ENCODE results near the gene SLC35F1. TPM values are rescaled to one million over a fixed set of nuclear protein-coding genes. Genes with fewer than 3 reads are reported as not detected.

Gene SLC35F1
- total RNA-seq, 4 donors from 2014 or later: 0.08 to 0.57 (median 0.09) TPM

DNA sequence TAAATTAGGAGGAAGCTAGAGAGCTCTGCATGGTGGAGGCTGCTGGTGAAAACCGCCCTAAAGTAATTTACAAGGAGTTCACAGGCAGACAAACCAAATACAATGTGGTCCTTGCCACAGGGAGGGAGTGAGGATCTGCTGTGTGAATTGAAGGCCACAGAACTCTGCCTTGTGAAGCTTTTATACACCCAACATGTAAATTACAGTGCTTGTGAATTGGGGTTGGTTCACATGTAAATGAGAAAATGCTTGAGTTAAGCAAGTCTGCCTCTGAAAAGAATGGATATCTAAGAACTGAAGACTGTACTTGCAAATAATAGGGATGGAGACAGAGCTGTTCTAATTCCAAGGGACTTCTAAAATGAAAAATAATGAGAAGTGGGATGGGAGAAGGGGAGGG, 194.2 kb downstream of the SLC35F1 start:
- H3K27ac ChIP-seq: no peak overlapping the region
- H3K36me3 ChIP-seq: no peaks in the 10 kb centered on the region
- H3K27me3 ChIP-seq: no peaks in the 10 kb centered on the region
- intact Hi-C loops (cut with DNase I): no loop called here
- H3K4me1 ChIP-seq: no peaks in the 10 kb centered on the region
- H3K9me3 ChIP-seq: no peaks in the 10 kb centered on the region
- no peak for TF ChIP-seq POLR2A (IDR thresholded peaks at IDR 0.05)
- TF ChIP-seq, protein P1, sequence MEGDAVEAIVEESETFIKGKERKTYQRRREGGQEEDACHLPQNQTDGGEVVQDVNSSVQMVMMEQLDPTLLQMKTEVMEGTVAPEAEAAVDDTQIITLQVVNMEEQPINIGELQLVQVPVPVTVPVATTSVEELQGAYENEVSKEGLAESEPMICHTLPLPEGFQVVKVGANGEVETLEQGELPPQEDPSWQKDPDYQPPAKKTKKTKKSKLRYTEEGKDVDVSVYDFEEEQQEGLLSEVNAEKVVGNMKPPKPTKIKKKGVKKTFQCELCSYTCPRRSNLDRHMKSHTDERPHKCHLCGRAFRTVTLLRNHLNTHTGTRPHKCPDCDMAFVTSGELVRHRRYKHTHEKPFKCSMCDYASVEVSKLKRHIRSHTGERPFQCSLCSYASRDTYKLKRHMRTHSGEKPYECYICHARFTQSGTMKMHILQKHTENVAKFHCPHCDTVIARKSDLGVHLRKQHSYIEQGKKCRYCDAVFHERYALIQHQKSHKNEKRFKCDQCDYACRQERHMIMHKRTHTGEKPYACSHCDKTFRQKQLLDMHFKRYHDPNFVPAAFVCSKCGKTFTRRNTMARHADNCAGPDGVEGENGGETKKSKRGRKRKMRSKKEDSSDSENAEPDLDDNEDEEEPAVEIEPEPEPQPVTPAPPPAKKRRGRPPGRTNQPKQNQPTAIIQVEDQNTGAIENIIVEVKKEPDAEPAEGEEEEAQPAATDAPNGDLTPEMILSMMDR (IDR thresholded peaks at IDR 0.05): no peak
- WGBS, 2 donors: 54 to 81% methylated on average over 1 of the region's 1 CpG
- no peak overlapping the region for H3K4me3 ChIP-seq
- DNase-seq: no peak

DNA sequence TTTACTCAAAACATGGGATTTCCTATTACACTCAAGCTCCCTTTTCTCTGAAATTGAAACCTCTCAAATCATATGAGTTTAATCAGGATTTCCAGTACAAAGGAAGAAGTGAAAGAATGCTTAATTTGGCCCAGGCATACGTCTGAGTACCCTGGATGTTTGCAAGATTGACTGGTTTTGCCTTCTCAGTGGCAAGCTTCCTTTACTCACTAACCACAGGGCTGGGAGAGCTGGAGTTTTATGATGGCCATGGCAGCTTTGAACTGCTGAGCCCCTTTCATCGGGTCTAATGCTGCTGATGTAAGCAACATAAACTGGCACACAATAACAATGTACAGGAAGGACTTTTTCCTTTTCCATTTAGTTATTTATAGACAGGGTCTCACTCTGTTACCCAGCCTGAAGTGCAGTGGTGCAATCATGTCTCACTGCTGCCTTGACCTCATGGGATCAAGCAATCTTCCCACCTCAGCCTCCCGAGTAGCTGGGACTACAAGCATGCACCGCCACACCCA, 194.8 kb downstream of the SLC35F1 start:
- TF ChIP-seq, protein P1 (IDR thresholded peaks at IDR 0.05): no peak
- TF ChIP-seq POLR2A (IDR thresholded peaks at IDR 0.05): no peak
- H3K27me3 ChIP-seq: no peaks in the 10 kb centered on the region
- H3K4me1 ChIP-seq: no peaks in the 10 kb centered on the region
- intact Hi-C loops (cut with DNase I): no loop called here
- H3K4me3 ChIP-seq: no peak overlapping the region
- 44 to 52% methylated on average over 4 of the region's 4 CpGs for WGBS, 2 donors
- no peaks in the 10 kb centered on the region for H3K9me3 ChIP-seq
- no peaks in the 10 kb centered on the region for H3K36me3 ChIP-seq
- DNase-seq: no peak
- no peak overlapping the region for H3K27ac ChIP-seq

DNA sequence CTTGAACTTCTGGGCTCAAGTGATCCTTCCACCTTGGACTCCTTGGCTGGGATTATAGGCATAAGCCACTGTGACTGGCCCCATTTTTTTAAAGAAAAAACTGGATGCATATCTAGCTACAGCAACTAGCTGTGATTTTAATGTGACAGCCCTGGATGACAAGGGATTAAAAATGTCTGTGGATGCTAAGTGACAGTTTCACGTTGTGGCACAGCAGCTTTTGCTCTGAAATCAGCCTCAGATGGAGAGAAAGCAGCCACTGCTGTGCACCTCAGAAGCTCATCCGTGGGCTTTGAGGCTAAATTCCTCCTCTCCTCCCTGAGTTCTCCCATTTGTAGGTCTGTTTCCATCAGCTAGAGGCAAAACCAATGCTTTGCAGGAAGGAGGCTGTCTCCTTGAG, 195.3 kb downstream of the SLC35F1 start:
- H3K9me3 ChIP-seq: no peaks in the 10 kb centered on the region
- no peaks in the 10 kb centered on the region for H3K27me3 ChIP-seq
- no peak overlapping the region for H3K27ac ChIP-seq
- TF ChIP-seq, protein P1 (IDR thresholded peaks at IDR 0.05): no peak
- TF ChIP-seq POLR2A (IDR thresholded peaks at IDR 0.05): no peak
- no peak for DNase-seq
- H3K4me3 ChIP-seq: no peak overlapping the region
- H3K36me3 ChIP-seq: no peaks in the 10 kb centered on the region
- WGBS, 2 donors: 42% methylated on average over 2 of the region's 2 CpGs; no CpG with 5 or more reads in 1 of the 2 donors
- no peaks in the 10 kb centered on the region for H3K4me1 ChIP-seq
- intact Hi-C loops (cut with DNase I): no loop called here

DNA sequence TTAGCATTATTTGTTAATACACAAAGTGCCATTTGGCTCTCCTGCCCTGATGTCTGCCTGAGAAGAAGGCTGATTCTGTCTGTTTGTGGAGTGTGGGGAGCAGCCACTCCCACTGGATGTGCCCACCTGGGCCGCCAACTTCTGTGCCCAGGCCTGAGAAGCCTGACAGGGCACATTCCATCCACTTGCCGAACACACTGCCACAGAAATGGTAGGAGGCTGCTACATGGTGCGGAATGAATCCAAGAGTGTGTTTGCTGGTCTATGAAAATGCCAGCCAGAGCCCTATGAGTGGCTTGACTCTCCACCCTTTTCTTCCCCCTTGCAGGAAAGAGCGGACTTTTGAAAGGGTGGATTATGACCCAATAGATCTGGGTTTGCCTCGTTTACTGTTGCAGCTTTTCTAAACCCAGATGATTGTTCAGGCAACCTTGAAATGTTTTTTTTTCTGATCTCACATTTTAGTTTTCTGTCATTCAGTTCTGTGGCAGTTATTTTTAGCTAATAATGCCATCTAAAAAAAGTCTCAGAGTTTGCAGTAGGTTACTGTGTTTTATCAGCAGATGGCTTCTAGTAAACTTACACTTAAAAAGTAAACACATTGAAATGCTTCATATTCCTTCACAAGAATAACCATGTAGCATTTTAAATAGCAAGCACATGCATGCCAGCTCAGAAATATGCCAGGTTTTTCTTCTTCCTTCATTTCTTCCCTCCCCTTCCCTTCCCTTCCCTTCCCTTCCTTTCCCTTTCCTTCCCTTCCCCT, 196.5 kb downstream of the SLC35F1 start:
- DNase-seq: no peak
- intact Hi-C loops (cut with DNase I): no loop called here
- Histone ChIP-seq H3K4me1 (no peaks in the 10 kb centered on the region), H3K27ac (no peak overlapping the region), H3K27me3 (no peaks in the 10 kb centered on the region), H3K9me3 (no peaks in the 10 kb centered on the region), H3K4me3 (no peak overlapping the region), H3K36me3 (no peaks in the 10 kb centered on the region)
- TF ChIP-seq, protein P1 (IDR thresholded peaks at IDR 0.05): no peak
- TF ChIP-seq POLR2A (IDR thresholded peaks at IDR 0.05): no peak
- 37 to 50% methylated on average over 5 of the region's 5 CpGs for WGBS, 2 donors

DNA sequence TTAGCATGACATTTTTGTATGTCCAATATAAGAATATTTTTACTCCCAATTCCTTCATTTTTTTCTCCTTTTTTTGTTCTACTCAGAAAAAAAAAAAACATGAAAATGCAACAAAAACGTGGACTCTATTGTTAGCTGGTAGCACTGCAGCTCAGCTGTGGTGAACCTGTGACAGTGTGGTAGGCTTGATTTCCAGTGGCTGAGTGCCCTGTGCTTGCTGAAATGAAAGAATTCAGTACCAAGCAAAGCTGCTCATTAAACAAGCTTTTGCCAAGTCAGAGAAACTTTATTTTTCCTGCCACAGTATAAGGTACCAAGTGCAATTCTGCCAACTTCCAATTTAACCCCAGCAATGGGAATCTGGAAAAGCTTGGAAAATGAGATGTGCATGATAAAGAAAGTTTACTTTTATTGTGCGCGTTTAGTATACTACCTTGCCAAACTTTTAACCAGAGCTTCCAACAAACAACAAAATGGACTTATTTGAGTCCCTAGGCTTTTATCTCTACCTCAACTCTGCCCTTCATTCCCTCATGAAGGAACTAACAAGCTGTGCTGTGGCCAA, 215.2 kb downstream of the SLC35F1 start:
- DNase-seq: no peak
- 65 to 66% methylated on average over 3 of the region's 3 CpGs for WGBS, 2 donors
- no peaks in the 10 kb centered on the region for H3K9me3 ChIP-seq
- H3K36me3 ChIP-seq: no peaks in the 10 kb centered on the region
- no peaks in the 10 kb centered on the region for H3K4me1 ChIP-seq
- intact Hi-C loops (cut with DNase I): no loop called here
- H3K27ac ChIP-seq: no peak overlapping the region
- no peak for TF ChIP-seq POLR2A (IDR thresholded peaks at IDR 0.05)
- TF ChIP-seq, protein P1 (IDR thresholded peaks at IDR 0.05): no peak
- no peak overlapping the region for H3K4me3 ChIP-seq
- no peaks in the 10 kb centered on the region for H3K27me3 ChIP-seq
